SU-DHL-6 (cell line): ENCODE measurements around the gene HOXB5.

Experiments
- EZH2phosphoT487 ChIP-seq: fragments of 200-600 bp; sonication (generic), shearing (Covaris generic); conservative IDR thresholded peaks from 2 replicates; pipeline ENCODE4 v1.6.1; 2018; ENCODE audit warnings: mild to moderate bottlenecking, antibody characterized with exemption, low read length, moderate library complexity, mixed read lengths
- TF ChIP-seq, protein P1 (sequence below): fragments of 200-600 bp; sonication (generic); IDR thresholded peaks from one replicate; pipeline ENCODE4 v1.5.1; 2017; ENCODE audit warnings: antibody characterized with exemption, mild to moderate bottlenecking, low read length, moderate library complexity; ENCODE audit not compliant: insufficient read depth, poor library complexity, severe bottlenecking

DNA sequence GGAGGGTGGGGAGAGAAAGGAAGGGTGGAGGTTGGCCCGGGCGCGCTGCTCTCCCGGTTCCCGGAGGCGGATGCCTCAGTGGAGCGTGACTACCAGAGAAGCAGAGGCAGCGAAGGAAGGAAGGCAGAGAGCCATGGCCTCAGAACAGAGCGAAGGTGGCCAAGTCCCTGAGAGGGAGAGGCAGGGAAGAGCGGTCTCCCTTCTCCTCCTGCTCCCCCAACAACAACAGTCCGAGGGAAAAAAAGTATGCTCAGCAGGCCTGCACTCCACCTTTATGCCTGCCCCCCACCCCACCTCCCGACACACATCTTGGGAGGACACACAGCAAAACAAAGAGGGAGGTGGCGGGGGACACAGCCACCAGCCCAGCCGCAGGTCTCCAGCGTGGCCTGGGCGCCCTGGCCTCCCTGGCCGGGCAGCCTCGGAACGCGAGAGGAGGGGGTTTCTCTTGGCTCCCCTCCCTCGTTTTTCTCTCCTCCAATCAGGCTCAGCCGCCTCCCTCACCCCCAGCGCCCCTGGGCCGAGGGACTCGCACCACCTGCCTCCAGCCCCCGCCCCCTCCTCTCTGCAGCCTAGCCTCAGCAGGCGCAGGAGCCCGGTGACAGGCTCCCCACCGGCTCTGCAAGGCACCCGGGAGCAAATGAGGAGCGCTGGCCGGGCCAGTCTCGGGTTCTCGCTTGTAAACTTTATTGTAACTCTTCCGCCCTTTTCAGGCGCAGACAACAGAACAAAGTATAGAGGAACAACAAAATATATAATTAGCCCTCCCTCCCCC is 18.3 kb upstream of the HOXB5 start:
- TF ChIP-seq, protein P1, sequence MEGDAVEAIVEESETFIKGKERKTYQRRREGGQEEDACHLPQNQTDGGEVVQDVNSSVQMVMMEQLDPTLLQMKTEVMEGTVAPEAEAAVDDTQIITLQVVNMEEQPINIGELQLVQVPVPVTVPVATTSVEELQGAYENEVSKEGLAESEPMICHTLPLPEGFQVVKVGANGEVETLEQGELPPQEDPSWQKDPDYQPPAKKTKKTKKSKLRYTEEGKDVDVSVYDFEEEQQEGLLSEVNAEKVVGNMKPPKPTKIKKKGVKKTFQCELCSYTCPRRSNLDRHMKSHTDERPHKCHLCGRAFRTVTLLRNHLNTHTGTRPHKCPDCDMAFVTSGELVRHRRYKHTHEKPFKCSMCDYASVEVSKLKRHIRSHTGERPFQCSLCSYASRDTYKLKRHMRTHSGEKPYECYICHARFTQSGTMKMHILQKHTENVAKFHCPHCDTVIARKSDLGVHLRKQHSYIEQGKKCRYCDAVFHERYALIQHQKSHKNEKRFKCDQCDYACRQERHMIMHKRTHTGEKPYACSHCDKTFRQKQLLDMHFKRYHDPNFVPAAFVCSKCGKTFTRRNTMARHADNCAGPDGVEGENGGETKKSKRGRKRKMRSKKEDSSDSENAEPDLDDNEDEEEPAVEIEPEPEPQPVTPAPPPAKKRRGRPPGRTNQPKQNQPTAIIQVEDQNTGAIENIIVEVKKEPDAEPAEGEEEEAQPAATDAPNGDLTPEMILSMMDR: no peak
- no peak for TF ChIP-seq EZH2phosphoT487
